NCI-H345 treated with DMSO at 0.1 percent for 48 hours (cell line): ENCODE measurements around the gene HNRNPLL.
"Not testable (repeated sequence)": the region's sequence is repeated elsewhere in the genome, so short reads cannot be mapped to it uniquely, and the experiment has no call there.

Experiments used
- DNase-seq: peaks from one replicate; lab custom pipeline; 2025; ENCODE audit not compliant: unreplicated experiment; lab: John Stamatoyannopoulos, UW

The HNRNPLL gene

DNA sequence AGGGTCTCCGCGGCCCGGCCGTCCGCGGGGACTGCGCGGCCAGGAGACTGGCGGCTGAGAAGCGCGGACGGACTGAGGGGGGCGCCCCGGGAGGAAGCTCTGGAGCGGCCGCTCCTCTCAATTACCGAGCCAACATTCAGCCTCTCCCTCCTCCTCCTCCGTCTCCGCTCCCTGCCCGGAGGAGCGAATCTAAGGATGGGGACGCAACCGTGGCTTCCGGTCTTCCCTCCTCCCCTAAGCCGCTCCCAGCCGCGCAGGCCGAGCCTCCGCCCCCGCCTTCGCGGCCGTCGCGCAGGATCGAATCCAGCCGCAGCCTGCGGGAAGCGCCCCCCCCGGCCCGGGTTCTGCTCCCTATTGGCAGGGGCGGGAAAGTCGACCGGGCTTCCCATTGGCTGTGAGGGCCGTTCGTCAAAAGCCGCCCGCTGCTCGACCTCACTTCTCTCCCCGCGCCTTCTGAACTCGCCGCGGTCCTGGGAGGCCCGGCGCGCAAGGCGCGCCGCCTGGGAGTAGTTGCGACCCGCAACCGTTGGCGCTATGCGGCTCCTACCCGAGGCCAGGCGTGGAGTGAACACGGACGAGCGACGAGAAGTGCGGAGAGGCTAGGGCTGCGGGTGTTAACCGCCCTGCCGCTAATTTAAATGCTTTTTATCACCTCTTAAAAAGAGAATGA lies at the start of gene HNRNPLL:
Gene HNRNPLL, minus strand, starts transcription at position 197 of the 670 bp plus-strand sequence. CDS start 302 bp downstream, outside the sequence.
- DNase-seq = peak; percentile 94

- DNase-seq = no peak
Measured at GRCh38 chr2:38650717-38651116, 48.0 kb upstream of the HNRNPLL start.

DNA sequence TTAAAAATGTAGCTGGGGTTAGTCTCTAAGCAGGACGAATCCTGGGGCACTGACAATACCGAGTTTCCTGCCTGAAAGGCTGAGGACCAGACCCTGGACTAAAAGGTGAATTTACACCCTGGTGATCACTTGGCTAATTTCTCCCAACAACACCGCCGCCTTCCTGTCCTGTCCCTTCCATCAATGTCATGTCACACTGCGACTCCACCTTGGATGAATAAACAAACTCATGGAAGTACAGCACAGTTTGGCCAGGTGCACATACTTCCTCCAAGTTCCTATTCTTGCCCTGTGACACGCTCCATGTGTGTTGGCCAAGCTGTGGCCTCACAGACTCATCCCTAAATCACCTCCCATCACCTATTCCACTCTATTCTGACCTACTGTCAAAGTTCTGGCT lies 47.3 kb upstream of the HNRNPLL start:
- DNase-seq = no peak

DNA sequence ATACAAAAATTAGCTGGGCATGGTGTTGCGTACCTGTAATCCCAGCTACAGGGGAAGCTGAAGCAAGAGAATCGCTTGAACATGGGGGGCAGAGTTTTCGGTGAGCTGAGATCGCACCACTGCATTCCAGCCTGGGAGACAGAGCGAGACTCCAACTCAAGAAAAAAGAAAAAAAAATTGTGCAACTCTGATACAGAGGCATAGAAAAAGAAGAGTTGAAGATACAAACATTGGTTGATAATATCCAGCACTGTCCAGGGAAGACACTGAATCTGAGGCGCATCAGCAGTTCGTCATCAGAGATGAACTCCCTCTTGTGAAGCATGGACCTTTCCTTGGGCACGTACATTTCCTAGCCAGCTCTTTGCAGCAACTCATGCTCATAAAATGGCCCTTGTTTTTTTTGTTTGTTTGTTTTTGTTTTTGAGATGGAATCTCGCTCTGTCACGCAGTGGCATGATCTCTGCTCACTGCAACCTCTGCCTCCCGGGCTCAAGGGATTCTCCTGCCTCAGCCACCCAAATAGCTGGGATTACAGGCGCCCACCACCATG lies 46.5 kb upstream of the HNRNPLL start:
- no peak for DNase-seq

DNA sequence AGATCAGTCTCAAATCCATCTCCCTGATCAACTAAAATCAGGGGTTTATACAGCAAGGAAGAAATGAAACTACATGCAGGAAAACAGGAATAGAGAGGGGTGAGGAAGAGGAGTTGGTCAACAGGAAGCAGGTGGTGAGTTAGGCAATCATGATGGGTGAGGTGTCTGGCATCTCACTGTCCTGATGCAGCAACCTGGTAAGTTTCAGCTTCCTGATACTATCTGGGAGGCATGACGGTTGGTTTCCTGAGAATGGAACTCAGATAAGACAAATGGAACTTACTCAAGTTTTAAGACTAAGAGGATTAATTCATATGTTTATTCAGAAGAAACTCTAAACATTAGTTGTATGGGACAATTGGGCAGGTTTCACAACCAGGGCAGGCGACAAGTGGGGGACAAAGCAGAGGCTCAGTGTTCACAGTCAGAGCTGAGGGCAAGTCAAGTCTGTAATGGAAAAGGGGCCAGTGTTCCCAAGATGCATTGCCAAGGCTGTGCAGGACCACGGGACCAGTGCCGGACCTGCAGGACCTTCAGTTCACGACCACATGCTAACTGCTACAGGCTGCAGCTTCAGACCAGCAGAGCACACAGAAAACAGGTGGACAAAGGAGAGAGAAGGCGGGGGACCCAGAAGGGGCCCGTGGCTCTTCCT lies 45.5 kb upstream of the HNRNPLL start:
- DNase-seq = no peak

- not testable (repeated sequence) for DNase-seq
Measured at GRCh38 chr2:38643683-38644511, 41.2 kb upstream of the HNRNPLL start.

DNA sequence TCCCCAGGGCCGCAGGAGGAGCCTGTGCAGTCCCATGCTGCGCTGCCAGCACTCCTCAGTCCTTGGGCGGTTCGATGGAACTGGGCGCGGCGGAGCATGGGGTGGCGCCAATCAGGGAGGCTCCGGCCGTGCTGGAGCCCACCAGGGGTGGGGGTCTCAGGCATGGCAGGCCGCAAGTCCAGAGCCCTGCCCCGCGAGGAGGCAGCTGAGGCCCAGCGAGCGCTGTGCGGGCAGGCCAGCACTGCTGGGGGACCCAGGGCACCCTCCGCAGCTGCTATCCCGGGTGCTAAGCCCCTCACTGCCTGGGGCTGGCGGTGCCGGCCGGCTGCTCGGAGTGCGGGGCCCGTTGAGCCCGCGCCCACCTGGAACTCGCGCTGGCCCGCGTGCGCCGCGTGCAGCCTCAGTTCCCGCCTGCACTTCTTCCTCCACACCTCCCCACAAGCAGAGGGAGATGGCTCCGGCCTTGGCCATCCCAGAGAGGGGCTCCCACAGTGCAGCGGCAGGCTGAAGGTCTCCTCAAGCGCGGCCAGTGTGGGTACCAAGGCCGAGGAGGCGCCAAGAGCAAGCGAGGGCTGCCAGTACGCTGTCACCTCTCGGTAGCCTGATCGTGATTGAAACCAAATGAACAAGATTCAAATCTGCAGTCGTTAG lies 40.4 kb upstream of the HNRNPLL start:
- no peak for DNase-seq

DNA sequence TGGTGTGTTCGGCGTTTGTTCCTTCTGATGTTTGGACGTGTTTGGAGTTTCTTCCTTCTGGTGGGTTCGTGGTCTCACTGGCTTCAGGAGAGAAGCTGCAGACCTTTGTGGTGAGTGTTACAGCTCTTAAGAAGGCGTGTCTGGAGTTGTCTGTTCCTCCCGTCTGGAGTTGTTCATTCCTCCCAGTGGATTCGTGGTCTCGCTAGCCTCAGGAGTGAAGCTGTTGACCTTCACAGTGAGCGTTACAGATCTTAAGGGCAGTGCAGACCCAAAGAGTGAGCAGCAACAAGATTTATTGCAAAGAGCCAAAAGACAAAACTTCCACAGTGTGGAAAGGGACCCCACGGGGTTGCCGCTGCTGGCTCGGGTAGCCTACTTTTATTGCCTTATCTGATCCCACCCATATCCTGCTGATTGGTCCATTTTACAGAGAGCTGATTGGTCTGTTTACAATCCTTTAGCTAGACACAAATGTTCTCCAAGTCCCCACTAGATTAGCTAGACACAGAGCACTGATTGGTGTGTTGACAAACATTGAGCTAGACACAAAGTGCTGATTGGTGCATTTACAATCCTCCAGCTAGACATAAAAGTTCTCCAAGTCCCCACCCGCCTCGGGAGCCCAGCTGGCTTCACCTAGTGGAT lies 39.8 kb upstream of the HNRNPLL start:
- not testable (repeated sequence) for DNase-seq

- no peak for DNase-seq
Measured at GRCh38 chr2:38636069-38636468, 33.3 kb upstream of the HNRNPLL start.

DNA sequence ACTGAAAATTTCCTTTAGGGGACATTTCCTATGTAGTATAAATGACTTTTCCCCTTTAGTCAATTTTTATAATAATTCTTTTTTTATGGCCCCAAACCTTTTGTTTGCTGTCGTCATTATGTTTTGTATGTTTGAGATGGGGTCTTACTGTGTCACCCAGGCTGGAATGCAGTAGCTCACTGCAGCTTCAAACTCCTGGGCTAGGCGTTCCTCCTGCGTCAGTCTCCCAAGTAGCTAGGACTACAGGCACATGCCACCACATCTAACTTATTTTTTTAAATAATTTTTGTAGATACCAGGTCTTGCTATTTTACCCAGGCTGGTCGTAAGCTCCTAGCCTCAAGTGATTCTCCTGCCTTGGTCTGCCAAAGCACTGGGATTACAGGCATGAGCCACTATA lies 32.4 kb upstream of the HNRNPLL start:
- DNase-seq = no peak

DNA sequence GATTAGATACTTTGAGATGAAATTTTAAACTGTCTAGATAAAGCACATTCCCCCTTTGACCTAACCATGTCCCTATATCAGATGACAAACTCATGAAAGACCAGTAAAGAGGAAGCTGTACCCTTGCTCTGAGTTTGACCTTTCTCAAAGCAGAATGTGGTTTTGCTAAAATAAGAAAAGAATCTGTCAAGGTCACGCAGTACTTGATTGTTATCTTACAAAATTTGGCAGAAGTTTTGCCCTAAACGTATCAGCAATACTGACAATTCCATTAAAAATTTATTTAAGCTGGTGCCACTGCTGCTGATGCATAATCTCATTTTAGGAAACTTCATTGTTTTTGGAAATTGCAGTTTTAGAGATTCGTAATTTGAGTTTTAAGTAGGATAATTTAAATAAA lies 32.0 kb upstream of the HNRNPLL start:
- DNase-seq = no peak

GRCh38 chr2:38633895-38634294 lies 31.2 kb upstream of the HNRNPLL start:
- no peak for DNase-seq

GRCh38 chr2:38632980-38633379 lies 30.3 kb upstream of the HNRNPLL start:
- DNase-seq = no peak

DNA sequence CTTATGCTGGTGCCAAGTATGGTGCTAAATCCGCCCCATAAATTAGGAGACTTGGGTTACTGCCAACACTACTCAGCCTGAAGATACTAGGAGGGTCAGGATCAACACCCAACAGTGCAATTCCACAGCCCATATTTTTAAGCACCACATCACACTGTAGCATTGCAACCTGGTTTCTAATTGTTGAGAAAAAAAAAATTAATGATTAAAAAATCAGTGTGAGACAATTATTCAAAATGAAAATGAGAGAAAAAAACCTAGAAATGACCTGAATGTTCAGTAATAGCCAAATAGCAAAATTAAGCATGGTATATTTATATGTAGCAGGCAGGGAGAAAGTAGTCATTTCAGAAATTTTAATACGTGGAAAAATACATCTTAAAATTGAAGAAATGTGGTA lies 29.2 kb upstream of the HNRNPLL start:
- DNase-seq = no peak

DNA sequence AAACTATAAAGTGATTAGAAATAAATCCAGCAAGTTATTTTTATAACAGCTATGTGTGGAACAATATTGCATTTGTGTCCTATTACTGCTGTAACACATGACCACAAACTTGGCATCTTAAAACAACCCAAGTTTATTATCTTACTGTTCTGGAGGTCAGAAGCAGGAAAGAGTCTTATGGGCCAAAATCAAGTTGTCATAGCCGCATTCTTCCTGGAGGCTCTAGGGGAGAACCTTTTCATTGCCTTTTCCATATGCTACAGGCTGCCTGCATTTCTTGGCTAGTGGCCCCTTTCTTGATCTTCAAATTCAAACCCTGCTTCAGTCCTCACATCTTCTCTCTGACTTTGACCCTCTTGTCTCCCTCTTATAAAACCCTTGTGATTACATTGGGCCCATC lies 27.0 kb upstream of the HNRNPLL start:
- DNase-seq = no peak

GRCh38 chr2:38627391-38627790 lies 24.7 kb upstream of the HNRNPLL start:
- no peak for DNase-seq

GRCh38 chr2:38626326-38627035 lies 23.8 kb upstream of the HNRNPLL start:
- DNase-seq = no peak

DNA sequence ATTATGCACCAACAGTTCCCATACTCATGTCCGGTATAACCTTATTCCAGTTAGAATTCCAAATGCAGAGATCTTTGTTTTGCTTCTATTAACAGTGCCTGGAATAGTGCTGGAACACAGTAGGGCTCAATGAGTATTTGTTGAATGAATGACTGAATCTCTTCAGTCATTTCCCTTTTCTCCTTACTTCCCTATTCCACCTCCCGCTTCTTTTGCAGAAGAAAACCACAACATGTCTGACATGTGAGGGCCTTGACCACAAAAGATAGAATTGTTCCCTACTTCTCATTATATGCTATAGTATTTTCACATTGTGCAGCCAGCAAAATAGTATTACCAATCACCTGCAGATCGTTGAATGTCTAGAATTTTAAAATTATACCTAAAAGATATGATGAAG lies 19.5 kb upstream of the HNRNPLL start:
- no peak for DNase-seq

DNA sequence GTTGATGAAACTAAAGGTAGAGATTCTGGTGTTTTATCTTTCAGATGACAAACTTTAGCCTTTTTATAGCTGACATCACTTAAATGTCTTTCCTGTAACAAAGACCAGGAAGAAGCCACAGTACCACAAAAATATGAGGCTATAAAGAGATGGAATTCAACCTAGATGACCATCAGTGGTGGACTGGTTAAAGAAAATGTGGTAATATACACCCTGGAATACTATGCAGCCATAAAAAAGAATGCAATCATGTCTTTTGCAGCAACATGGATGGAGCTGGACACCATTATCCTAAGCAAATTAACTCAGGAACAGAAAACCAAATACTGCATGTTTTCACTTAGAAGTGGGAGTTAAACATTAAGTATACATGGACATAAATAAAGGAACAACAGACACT lies 18.3 kb upstream of the HNRNPLL start:
- DNase-seq = no peak
